ENCODE results near the gene MEGF9.

DNA sequence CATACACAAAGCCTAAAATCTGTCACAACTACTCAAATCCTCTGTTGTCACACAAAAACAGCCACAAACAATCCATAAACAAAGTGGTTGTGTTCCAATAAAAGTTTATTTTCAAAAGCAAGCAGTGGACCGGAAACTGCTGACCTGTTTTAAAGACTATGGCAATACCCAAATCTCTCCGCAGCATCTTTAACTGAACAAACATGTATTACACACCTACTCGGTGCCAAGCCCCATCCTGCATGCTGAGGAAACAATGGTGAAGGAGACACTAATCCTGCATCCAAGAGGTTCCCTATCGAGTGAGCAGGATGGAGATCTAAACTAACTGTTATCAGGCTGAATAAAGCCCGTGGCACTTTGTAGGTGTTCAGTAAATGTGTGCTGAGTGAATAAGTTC lies 145.5 kb downstream of the MEGF9 start:
- no peak for TF ChIP-seq POLR2AphosphoS5 (IDR thresholded peaks at IDR 0.05)
- TF ChIP-seq EP300 (IDR thresholded peaks at IDR 0.05) = no peak
- no peak for TF ChIP-seq POLR2A (IDR thresholded peaks at IDR 0.05)

Data from gastroesophageal sphincter (tissue), 2 donors.